Right renal cortex interstitium (tissue), 3 donors: Measurements from ENCODE around the gene SERPINA4. TPM values are rescaled to one million over a fixed set of nuclear protein-coding genes. Genes with fewer than 3 reads are reported as not detected.

Experiments used
- DNase-seq, 3 donors: peaks; one replicate each; pipeline ENCODE4 v3.0.0-alpha.2; 2013; ENCODE audit warnings: low read depth in 3 of 3, low spot score in 2 of 3
- polyA plus RNA-seq, 3 donors: library from polyadenylated mRNA; unstranded; fragments of 120-200 nt; gene quantifications; one replicate each; pipeline ENCODE4 v1.2.1, GENCODE V29; 2013; ENCODE audit not compliant: insufficient read length in 3 of 3

Gene SERPINA4
- polyA plus RNA-seq, 3 donors, result 1.00 to 1.6 (median 1.5) TPM

DNA sequence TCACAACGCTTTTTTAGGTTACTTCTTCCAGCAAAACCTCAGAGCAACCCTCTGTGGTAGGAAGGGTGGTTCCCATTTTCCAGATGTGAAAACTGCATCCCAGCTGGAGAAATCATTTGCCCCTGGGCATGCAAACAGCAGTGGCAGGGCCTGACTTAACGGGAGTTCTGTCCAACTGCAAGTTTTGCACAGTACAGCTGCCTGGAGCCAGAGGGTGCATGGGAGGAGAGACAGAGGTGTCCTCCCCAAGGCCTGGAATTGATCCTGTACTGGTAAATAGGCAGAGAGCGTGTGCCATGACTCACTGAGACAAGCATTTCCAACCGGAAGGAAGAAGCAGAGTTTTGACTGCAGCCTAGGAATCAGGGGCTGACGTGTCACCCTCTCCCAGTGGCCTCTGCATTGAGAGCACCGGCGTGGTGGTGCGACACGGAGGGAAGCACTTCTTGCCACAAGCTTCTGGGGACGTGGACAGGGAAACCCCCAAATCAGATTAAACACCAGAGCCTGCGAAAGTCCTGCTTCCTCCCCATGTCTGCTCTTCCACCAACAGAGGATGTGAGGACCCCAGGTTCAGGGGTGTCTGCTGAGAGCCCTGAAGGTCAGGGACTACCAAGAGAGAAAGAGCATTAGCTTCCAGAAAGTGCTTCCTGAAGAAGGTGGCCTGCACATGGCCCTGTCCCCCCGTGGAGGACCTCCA lies 19.0 kb upstream of the SERPINA4 start:
- DNase-seq, result no peak

DNA sequence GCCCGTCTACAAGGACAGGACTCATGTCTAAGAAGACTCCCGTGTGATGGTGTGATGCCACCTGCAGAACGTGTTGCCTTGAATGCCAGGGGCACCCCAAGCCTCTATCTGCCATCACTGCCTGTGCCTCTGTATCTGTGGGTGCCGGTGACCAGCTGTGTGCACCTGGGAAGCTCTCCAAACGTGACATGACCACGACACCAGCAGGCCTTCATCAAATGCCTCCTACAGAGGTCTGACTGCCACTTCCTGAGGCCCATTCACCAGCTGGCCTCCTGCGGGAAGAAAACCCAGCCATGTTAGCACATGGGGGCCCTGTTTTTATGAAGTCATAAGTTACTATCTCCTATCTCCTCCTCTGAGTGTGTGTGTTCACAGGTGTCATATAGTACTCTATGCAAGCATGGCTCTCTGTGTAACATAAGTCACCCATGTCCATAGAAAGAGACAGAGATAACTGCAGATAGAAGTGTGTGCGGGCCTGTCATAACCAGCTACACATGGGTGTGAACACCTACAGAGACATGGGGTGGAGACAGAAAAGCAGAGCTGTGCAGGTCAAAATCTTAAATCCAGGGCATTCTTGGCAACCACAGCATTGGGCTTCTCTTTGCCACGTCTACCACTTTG lies 18.3 kb upstream of the SERPINA4 start:
- no peak for DNase-seq

- no peak for DNase-seq
Measured at GRCh38 chr14:94543449-94544124, 17.7 kb upstream of the SERPINA4 start.

DNA sequence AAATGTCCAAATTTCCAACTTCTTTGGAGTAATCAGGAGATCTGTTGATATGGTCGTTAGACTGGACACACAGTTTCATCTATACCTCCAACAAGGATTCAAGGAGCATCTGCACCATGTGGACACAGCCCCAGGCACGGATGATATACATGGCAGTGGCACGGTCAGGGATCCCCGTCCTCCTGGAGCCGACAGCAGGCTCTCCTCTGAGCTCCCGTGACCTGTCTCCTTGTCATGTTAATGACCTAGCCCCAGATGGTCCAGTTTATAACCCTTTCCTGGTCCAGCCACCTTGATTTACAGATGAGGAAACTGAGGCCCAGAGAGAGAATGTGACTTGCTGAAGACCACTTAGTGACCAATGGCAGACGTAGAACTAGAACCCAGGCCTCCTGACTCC lies 16.5 kb upstream of the SERPINA4 start:
- no peak for DNase-seq

GRCh38 chr14:94545131-94545841 lies 16.0 kb upstream of the SERPINA4 start:
- DNase-seq, result no peak

GRCh38 chr14:94547151-94547680 lies 14.0 kb upstream of the SERPINA4 start:
- DNase-seq, result no peak

DNA sequence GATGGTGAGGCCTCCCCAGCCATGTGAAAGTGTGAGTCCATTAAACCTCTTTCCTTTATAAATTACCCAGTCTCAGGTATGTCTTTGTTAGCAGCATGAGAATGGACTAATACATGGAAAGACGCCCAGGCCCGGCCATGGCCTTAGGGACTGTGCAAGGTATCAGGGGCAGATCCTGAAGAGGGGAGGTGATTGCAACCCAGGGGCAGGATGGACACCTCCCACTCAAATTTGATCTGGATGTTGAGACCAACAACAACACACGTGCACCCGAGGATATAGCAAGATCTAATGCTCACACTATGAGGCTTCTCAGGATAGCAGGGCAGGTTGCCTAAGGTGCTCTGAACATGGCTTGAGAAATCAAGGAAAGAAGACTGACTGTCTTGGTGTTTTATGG lies 13.5 kb upstream of the SERPINA4 start:
- no peak for DNase-seq

DNA sequence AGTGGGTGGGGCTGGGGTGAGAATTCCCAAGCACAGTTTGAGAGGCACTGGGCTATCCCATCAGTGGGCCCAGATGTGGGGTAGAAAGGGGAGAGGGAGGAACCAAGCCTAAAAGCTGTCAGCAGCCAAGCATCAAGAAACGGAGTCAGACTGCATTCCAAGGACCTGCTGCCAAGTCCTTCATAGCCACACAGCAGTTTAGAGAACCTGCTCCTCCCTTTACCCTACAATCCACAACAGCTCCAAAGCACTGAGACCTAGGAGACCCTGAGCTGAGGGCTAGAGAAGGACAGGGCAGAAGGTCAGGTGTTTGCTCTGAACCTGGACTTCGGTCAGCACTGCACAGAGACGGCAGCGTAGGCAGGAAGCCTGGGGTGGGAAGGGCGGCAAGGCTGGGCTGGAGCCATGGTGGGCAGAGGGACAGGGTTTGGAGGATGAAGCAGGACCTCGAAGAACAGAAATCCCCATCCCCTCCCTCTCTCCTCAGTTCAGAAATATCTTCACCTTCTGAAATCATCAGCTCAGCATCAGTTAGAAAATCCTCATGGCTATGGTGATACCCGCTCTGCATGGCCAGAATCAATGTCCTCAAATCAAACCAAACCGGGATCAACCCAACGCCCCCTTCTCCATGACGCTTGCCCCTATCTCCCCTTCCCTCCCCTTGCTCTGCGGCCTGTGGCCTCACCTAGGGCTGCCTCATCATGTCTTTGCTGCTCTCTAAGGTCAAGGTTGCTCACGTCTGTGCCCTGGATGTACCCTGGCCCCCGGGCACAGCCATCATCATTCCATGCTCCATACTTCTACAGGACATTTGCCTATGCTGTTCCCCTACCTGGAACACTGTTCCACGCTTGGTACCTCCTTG lies 12.9 kb upstream of the SERPINA4 start:
- DNase-seq, result no peak

- DNase-seq, result no peak
Measured at GRCh38 chr14:94548999-94549985, 11.9 kb upstream of the SERPINA4 start.

DNA sequence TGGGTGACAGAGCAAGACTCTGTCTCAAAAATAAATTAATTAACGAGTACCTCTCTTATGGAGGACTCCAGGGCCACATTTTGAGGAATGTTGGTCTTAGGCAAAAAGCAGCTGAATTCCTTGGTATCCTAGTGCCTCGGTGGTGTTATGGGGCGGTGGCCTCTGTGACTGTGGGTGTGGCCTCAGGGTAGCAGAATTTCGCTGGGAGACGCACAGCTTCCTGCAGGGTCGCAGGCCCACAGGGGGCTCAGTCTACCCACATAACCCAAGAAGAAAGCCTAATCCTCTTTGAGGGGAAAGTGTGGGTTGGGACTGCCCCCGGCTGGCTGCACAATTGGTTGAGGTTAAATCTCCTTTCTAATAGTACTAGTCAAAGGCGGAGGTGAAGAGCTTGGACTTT lies 11.2 kb upstream of the SERPINA4 start:
- DNase-seq, result no peak

- no peak for DNase-seq
Measured at GRCh38 chr14:94555991-94556390, 5.3 kb upstream of the SERPINA4 start.

DNA sequence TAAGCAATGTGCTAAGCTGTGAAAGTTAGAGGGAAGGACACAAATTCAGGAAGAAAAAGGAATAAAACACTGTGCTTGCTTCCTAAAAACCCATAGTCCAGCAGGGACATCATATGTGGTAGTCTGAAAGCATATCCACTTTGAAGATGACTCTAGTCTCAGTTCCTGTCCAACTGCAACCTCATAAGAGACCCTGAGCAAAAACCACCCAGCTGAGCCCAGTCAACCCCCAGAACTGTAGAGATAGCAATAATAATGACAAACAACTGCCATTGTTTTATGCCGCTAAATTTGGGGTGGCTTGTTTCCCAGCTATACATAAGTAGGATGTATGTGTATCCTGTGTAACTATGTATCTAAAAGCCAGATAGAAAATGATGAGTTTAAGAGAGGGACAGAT lies 3.9 kb upstream of the SERPINA4 start:
- DNase-seq, result no peak

DNA sequence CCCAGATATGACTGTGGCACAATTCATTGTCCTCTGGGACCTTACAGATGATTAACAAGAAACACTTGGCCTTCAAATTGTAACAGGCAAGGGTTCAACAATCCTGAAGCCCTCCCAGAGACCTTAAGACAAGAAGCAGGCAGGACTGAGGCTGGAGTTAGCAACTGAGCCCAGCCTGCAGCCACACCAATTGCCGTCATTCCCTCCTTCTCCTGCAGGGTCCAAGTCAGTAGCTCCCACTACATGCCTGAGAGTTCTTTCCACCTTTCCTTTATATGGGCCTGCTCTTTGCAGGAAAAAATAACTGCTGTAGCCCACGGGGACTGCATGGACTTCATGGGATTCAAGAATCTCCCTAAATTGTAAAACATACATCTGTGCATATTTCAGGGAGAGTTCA lies 2.4 kb upstream of the SERPINA4 start:
- DNase-seq, result no peak

GRCh38 chr14:94559638-94560290 lies 1.5 kb upstream of the SERPINA4 start:
- DNase-seq, result no peak

DNA sequence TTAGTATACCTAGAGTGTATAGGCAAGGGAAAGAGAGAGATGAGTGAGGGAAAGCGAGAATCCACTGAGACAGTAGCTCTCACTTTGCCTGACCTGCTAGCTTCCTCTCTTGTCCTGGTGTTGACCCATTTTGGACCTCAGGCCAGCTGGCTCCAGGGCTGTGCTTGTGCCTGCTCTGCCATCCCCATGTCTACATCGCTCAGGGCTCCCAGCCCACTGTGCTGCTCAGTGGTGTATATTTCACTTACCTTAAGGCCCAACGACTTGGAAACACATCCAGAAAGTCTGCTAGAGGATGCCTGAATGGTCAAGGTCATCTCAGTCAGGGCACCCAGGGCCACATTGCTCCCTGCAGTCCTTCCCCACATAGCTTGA lies 964 bp upstream of the SERPINA4 start:
- no peak for DNase-seq

GRCh38 chr14:94561656-94562010 lies 391 bp downstream of the SERPINA4 start:
- no peak for DNase-seq

- DNase-seq, result no peak
Measured at GRCh38 chr14:94562022-94562421, 780 bp downstream of the SERPINA4 start.
